PC-3 (cell line): ENCODE results near the gene SPTLC2. TPM values are rescaled to one million over a fixed set of nuclear protein-coding genes. Genes with fewer than 3 reads are reported as not detected.

ENCODE experiments used
- ATAC-seq: fragments of 200-7000 bp; cut with Tn5 transposase; 2 replicates; pipeline ENCODE4 v1.9.1; 2020; ENCODE audit warnings: mild to moderate bottlenecking, moderate library complexity
- BruUV-seq: library from RNA; stranded (reverse); fragments of 400-500 nt; replicated peaks from 2 replicates; lab custom pipeline; 2021; lab: Mats Ljungman, UMichigan
- CTCF ChIA-PET: fragments of 300-600 bp; sonication (Branson Sonifier 250); formaldehyde crosslinking; loops from one replicate; lab custom pipeline; 2022; ENCODE audit warnings: antibody characterized with exemption; lab: Charles Lee
- POLR2A ChIA-PET: fragments of 300-600 bp; sonication (Branson Sonifier 250); formaldehyde crosslinking; loops from one replicate; lab custom pipeline; 2022; ENCODE audit warnings: antibody characterized with exemption; ENCODE audit not compliant: unreplicated experiment; lab: Charles Lee
- DNase-seq: peaks from one replicate; pipeline ENCODE4 v3.0.0-alpha.2; 2015
- H2AFZ ChIP-seq: fragments of 300-600 bp; sonication (generic); 2 replicates; pipeline ENCODE4 v1.6.0; 2016; ENCODE audit warnings: antibody characterized with exemption, low read length
- H3F3A ChIP-seq: fragments of 300-600 bp; sonication (generic); one replicate; pipeline ENCODE4 v1.6.0; 2017; ENCODE audit warnings: antibody characterized with exemption, low read length, control low read depth, mild to moderate bottlenecking; ENCODE audit not compliant: unreplicated experiment
- H3K27ac ChIP-seq: fragments of 300-600 bp; sonication (generic); 2 replicates; pipeline ENCODE4 v1.5.1; 2016; ENCODE audit warnings: mild to moderate bottlenecking, low read length
- H3K27me3 ChIP-seq: fragments of 300-600 bp; sonication (generic); 2 replicates; pipeline ENCODE4 v1.6.1; 2016; ENCODE audit warnings: low read length, mixed read lengths
- H3K36me3 ChIP-seq: fragments of 300-600 bp; sonication (generic); 2 replicates; pipeline ENCODE4 v1.6.1; 2016; ENCODE audit warnings: low read depth, mixed run types, low read length, mixed read lengths
- H3K4me1 ChIP-seq: fragments of 300-600 bp; sonication (generic); 2 replicates; pipeline ENCODE4 v1.5.1; 2016; ENCODE audit warnings: low read length; ENCODE audit not compliant: insufficient read depth
- H3K4me2 ChIP-seq: fragments of 300-600 bp; sonication (generic); 2 replicates; pipeline ENCODE4 v1.6.0; 2016; ENCODE audit warnings: low read length
- H3K4me3 ChIP-seq: fragments of 300-600 bp; sonication (generic); 2 replicates; pipeline ENCODE4 v1.5.1; 2016; ENCODE audit warnings: mild to moderate bottlenecking, low read length, mixed read lengths
- H3K79me2 ChIP-seq: fragments of 300-600 bp; sonication (generic); 2 replicates; pipeline ENCODE4 v1.6.1; 2017; ENCODE audit warnings: low read length, mixed read lengths
- H3K9ac ChIP-seq: fragments of 300-600 bp; sonication (generic); 2 replicates; pipeline ENCODE4 v1.6.0; 2016; ENCODE audit warnings: mild to moderate bottlenecking, low read length
- H3K9me2 ChIP-seq: fragments of 300-600 bp; sonication (generic); replicated peaks from 2 replicates; pipeline ENCODE4 v1.6.1; 2016; ENCODE audit warnings: mixed run types, low read length, mixed read lengths
- H3K9me3 ChIP-seq: fragments of 300-600 bp; sonication (generic); 2 replicates; pipeline ENCODE4 v1.6.1; 2016; ENCODE audit warnings: low read length, mixed read lengths
- H4K20me1 ChIP-seq: fragments of 300-600 bp; sonication (generic); 2 replicates; pipeline ENCODE4 v1.6.1; 2016; ENCODE audit warnings: low read length, mixed read lengths
- CTCF ChIP-seq: fragments of 300-600 bp; sonication (generic); conservative IDR thresholded peaks from 2 replicates; pipeline ENCODE4 v1.5.1; 2017; ENCODE audit warnings: antibody characterized with exemption, low read depth, mild to moderate bottlenecking, low read length
- EZH2 ChIP-seq: fragments of 300-600 bp; sonication (generic); IDR thresholded peaks from one replicate; pipeline ENCODE4 v1.6.1; 2017; ENCODE audit warnings: antibody characterized with exemption, mild to moderate bottlenecking, low read length; ENCODE audit not compliant: unreplicated experiment
- EZH2phosphoT487 ChIP-seq: fragments of 300-600 bp; sonication (generic); IDR thresholded peaks from 2 replicates; pipeline ENCODE4 v1.6.1; 2018; ENCODE audit warnings: mild to moderate bottlenecking, antibody characterized with exemption, low read length, borderline replicate concordance
- intact Hi-C: fragments of 100-400 bp; cut with micrococcal nuclease; formaldehyde crosslinking; loops from 2 replicates; pipeline ENCODE4 v1.9.0; 2023
- total RNA-seq: library from RNA; depleted of rRNA; stranded (reverse); fragments of >200 nt; gene quantifications from 2 replicates; pipeline ENCODE4 v1.2.3, GENCODE V29; 2014

Gene SPTLC2
- total RNA-seq, 1 experiment from 2014 or later = 27.6 TPM

GRCh38 chr14:77585385-77585784 is 31.1 kb downstream of the SPTLC2 start:
- H3F3A ChIP-seq = no peaks in the 10 kb centered on the region
- H2AFZ ChIP-seq = no peak overlapping the region
- CTCF ChIA-PET = no interaction called here
- H3K4me1 ChIP-seq = 0 out of 2 replicates have a peak, but pooled peaks cover 4% of the 10 kb centered on the region
- no TSS peak for BruUV-seq
- no peaks in the 10 kb centered on the region for H3K27me3 ChIP-seq
- POLR2A ChIA-PET = no interaction called here
- TF ChIP-seq EZH2 = no peak
- TF ChIP-seq CTCF = no peak
- TF ChIP-seq EZH2phosphoT487 = no peak
- no peak overlapping the region for H3K4me3 ChIP-seq
- H3K9me3 ChIP-seq = no peaks in the 10 kb centered on the region
- no peak overlapping the region for H3K9ac ChIP-seq
- no peak for ATAC-seq
- H3K36me3 ChIP-seq = peaks cover 36% of the 10 kb centered on the region; the same call in 1 of the 2 replicates
- H4K20me1 ChIP-seq = peaks cover 12% of the 10 kb centered on the region; the same call in 1 of the 2 replicates
- intact Hi-C loops = no loop called here
- H3K27ac ChIP-seq = no peak overlapping the region
- peaks cover 94% of the 10 kb centered on the region for H3K79me2 ChIP-seq
- no peaks in the 10 kb centered on the region for H3K9me2 ChIP-seq
- no peak overlapping the region for H3K4me2 ChIP-seq
- DNase-seq = no peak

DNA sequence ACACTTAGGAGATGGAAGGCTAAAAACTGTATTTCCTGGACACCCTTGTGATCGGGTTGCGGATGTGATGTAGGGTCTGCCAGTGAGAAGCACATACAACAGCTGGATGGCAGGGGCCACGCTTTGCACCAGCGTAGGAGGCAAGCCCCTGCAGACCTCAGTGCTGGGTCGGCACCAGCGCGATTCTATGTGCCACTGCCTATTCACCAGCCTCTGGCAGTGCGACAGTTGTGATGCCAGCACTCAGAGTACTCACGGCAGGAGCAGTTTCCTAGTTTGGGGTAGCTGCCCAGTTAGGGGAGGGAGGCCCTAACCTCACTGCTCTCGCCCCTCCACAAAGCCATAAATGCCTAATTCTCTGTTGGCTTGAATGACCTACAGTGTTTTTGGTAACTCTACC is 31.6 kb downstream of the SPTLC2 start:
- DNase-seq = no peak
- Histone ChIP-seq H3K36me3 (peaks cover 32% of the 10 kb centered on the region; the same call in 1 of the 2 replicates), H3K27ac (no peak overlapping the region), H3K27me3 (no peaks in the 10 kb centered on the region), H2AFZ (no peak overlapping the region), H3K4me3 (no peak overlapping the region), H3F3A (no peaks in the 10 kb centered on the region), H3K9me2 (no peaks in the 10 kb centered on the region), H3K9me3 (no peaks in the 10 kb centered on the region), H4K20me1 (peaks cover 10% of the 10 kb centered on the region; the same call in 1 of the 2 replicates), H3K4me2 (no peak overlapping the region), H3K4me1 (no peaks in the 10 kb centered on the region), H3K9ac (no peak overlapping the region), H3K79me2 (peaks cover 94% of the 10 kb centered on the region)
- TF ChIP-seq EZH2 (no peak), CTCF (no peak), EZH2phosphoT487 (no peak)
- ChIA-PET CTCF (no interaction called here), POLR2A (no interaction called here)
- ATAC-seq = no peak
- intact Hi-C loops = no loop called here
- BruUV-seq = no TSS peak

- no peak overlapping the region for H2AFZ ChIP-seq
- peaks cover 34% of the 10 kb centered on the region; the same call in 1 of the 2 replicates for H3K36me3 ChIP-seq
- no peak overlapping the region for H3K9ac ChIP-seq
- intact Hi-C loops = no loop called here
- peaks cover 11% of the 10 kb centered on the region; the same call in 1 of the 2 replicates for H4K20me1 ChIP-seq
- ATAC-seq = no peak
- TF ChIP-seq EZH2phosphoT487 = no peak
- no peak for TF ChIP-seq EZH2
- no peak for TF ChIP-seq CTCF
- H3K27me3 ChIP-seq = no peaks in the 10 kb centered on the region
- POLR2A ChIA-PET = no interaction called here
- H3K79me2 ChIP-seq = peaks cover 96% of the 10 kb centered on the region
- no peak for DNase-seq
- no peaks in the 10 kb centered on the region for H3K9me2 ChIP-seq
- H3K4me2 ChIP-seq = no peak overlapping the region
- H3F3A ChIP-seq = no peaks in the 10 kb centered on the region
- H3K27ac ChIP-seq = no peak overlapping the region
- no peaks in the 10 kb centered on the region for H3K4me1 ChIP-seq
- CTCF ChIA-PET = no interaction called here
- H3K4me3 ChIP-seq = no peak overlapping the region
- no peaks in the 10 kb centered on the region for H3K9me3 ChIP-seq
- no TSS peak for BruUV-seq
These were observed 32.8 kb downstream of the SPTLC2 start for GRCh38 chr14:77583657-77584056.
